Stimulated activated naive CD4-positive, alpha-beta T cell treated with Interleukin-2 at 50 U/mL for 16 hours (primary cell): ENCODE measurements around the gene BDNF.

ENCODE experiments used
- DNase-seq: peaks from one replicate; lab custom pipeline; 2025; lab: John Stamatoyannopoulos, UW

BDNF gene

DNA sequence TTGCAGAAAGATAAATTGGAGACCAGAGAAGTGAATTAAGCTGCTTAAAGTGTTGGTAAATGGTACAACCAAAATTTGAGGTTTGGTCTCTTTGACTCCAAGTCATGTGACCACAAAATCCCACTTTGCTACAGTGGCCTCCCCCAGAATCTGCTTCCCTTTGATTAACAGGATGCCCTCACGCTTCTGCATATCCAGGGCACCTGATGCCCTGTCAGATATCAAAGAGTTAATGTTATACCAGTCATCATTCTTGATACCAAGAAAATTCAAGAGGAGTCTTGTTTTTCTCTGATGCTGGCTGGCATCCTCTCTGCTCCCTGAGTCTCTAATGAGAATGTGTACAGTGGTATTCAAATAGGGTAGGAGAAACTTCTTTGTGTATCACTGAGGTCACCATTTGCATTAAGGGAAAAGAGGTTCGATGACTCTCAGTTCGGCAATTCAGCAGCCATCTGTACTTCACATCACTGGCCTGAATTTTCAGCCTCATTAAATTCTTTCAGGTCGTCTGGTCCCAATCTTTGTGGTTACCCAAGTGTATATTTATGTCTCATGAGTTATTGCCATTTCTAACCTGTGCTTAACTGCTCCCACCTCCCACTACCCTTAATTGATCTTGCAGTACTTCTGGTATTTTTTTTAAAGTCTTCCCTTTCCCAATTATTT is 73.9 kb downstream of the BDNF start:
- no peak for DNase-seq

DNA sequence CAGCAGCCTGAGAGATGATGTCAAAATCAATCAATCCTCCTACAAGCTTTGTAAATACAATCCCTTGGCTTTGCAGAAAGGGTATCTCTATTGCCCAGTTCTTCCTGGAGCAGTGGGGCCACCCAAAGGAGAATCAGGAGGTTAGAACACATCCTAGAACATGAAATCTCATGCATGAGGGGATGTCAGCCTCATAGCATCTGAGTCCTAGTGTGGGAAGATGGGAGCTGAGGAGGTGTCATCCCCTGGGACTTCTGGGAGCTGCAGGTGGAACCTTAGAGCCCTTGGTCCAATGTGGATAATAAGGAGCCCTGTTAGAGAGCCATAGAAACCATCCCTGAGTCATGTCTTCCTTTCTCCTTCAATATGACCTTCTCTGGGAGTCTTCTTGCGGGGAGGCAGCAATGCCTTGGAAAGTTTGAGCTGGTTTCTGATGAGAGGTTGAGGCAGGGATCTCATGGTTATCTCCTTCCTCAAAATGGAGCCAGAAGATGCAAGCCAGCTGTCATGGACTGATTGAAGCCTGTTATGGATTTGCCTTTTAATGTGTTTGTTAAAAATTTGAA is 74.8 kb downstream of the BDNF start:
- DNase-seq: no peak

DNA sequence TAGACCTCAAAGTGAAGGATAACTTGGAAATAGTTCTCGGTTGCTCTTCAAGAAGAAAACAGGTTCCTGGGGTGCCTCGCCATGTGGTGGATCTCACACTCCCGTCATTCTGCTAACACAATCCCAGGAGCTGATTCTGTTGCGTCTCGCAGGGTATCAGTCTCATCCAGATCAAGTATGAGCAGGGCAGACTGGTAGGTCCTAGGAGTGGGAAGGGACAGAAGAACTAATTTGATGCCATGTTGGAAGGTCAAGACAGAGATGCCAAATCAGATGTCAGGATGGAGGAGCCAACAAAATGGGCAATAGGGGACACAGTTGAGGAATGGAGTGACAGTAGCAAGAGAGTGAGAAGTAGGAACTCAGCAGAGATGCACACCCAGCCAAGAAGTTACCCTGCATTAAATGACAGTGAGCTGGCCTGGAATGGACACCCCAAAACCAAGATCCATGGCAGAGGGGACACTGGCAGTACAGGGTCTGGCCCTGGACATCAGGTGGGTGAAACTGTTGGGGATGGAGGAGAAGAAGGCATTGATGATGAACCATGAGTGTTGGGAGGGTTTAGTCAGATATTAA is 76.2 kb downstream of the BDNF start:
- DNase-seq: no peak

DNA sequence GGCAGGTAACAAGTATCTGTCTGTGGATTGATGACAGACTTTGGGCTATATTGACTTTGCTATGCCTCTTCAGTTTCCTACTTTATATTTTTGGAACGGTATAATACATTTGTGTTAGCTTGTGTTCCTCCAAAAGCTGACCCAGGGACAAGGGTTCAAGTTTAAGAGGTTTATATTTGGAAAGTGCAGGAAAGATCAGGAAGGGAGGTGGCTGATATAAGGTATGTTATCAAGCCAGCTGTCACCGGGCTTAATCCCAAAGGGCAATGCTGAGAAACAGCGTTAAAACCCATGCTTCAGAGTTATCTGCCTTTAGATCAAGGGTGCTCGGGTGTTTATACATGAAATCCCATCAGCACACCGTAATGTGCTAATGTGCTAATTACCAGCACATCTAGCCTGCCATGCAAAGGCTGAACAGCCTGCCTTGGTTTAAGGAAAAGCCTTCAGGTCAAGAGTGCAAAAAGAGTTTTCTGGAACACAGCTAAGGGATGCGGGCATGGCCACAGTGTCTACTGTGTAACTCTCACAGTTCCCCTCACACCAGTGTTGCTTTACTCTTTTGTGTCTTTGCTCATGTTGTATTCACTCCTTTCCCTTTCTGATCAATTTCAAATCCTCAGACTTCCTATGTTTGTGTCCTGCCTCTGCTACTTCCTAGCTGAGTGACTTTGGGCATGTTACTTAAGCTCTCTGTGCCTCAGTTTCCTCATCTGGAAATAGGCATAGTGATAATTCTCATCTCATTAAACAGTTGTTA is 77.5 kb downstream of the BDNF start:
- no peak for DNase-seq

DNA sequence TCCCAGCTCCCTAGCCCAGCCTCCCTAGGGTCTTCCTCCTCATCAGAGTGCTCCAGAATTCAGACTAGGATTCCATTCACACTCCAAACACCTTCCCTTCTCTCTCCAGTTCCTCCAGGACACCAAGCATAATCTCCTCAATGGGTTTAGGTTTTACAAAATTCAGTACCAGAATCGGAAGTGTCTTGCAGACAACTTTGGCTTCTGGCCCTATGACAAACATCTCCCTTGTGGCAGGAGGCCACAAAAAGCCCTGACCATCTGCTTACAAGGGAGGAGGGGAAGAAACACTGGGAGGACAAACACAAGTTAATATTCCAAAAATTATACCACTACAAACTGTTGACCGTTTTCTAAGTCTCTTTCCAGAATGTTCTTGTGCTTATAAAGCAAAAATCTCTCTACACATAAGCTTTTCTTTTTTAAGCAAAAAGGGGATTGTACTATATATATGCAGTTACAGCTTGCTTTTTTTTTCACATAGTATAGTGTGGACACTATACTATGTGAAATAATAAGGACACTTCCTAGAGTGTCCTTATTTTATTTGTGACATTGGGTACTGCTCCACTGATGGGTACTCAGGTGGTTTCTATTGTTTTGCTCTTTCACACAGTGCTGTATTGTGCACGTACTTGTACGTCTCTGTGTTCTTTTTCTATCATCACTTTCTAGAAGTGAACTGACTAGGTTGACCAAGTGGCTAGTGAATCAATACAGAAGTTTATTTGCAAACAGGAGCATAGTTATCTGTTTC is 78.7 kb downstream of the BDNF start:
- DNase-seq: no peak

DNA sequence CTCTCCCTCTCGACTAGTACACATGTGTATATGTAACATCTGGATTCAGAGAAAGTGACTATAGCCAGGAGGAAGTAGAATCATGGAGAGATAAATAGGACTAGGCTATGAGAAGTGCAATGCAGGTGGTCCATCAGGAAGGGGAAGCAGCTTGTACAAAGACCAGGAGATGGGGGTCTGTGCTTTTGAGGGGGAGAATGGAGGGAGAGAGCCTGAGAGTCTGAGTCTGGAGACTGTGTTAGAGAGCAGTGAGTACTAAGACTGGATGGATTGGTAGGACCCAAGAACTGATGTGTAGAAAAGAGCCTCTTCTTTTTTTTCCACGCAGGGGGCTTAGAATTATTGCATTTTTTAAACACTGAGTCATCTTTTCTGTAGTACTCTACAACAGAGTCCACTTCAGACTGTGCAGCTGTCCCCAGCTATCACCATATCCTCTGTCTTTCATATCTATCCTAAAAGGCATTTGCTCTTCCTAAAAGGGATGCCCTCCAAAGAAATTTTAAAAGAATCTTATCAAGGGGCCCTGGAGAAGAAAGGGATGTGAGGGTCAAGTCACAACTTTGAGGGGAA is 80.4 kb downstream of the BDNF start:
- DNase-seq: no peak

DNA sequence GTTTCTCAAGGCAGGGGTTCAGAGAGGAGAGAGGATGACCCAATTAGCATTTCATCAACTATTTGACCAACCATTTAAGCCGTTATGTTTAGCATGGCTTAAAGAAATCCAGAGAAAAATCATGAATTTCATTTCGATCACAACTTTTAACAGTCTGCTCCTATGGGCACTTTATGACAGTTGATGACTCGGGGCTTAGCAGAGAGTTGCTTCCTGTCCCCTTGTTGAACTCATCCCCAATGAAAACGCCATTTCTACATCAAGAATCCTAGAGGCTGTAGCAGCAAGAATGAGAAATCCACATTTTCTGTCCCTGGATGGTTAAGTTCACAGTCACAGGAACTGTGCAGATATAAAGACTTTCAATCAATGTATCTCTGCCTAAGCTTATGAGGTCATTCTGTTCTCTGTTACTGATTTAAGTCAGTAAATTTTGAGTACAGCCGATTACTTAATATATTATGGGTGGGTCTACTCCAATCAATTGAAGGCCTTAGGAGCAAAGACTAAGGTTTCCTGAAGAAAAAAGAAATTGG is 81.1 kb downstream of the BDNF start:
- DNase-seq: no peak

DNA sequence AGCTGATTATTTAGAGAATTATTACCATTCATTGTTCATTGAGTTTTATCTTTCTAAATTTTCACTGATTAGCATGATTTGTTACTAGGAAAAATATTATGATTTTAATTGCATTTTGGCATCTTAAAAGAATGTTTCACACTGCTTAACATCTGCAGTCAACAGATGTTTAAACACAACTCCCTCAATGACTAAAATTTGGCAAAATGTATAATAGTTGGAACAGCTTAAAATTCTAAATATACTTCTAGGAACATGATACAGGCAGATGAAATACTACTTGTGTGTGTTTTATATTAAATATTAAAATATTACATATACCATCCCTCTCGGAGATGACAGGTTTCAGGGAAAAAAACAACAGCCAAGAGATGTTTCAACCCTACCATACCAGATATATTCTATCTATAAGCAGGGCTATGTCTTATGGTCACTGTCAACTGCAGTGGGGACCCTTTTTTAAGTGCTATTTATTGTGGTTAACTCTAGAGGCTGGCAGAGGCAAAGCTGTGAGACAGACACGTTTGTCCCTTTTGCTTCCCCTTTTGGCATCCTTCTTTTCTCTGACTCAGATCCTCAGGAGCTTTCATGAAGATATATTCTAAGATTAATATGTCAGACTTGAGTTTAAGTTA is 81.9 kb downstream of the BDNF start:
- no peak for DNase-seq

DNA sequence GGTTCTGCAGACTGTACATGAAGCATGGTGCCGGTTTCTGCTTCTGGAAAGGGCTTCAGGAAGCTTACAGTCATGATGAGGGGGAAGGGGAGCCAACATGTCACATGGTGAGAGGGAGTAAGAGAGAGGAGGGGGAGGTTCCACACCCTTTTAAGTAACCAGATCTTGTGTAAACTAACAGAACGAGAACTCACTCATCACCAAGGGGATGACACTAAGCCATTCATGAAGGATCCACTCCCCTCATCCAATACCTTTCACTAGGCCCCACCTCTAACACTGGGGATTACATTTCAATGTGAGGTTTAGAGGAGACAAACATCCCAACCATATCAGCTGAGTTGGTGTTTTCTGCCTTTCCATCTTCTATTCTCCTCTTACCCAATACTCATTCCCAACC is 83.5 kb downstream of the BDNF start:
- DNase-seq: no peak

DNA sequence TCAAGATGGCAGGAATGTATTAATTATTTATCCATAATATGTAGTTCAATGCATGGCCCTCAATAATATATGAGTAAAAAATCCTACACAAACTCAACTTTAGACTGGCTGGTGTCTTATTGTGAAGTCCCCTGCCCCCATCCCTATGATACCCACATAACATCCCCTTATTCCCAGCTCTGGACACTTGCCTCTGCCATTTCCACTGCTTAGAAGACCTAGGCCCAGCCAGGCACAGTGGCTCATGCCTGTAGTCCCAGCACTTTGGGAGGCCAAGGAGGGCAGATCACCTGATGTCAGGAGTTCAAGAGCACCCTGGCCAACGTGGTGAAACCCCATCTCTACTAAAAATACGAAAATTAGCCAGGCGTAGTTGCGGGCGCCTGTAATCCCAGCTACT is 84.4 kb downstream of the BDNF start:
- DNase-seq: no peak

DNA sequence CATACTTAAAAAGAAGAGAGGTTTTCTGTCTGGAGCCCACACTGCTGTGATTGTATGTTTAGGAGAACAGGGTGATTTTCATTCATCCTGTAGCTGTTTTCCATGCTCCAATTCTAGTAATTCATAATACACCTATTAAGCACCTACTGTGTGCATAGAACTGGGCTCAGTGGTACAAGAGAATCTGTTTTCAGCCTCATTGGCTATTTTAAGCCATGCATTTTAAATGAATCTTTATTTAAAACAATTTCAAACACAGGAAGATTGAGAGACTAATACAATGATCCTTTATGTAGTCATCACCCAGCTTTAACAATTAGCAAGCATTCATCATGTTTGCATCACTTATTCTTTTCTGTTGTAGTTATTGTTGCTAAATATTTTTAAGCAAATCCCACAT is 86.2 kb downstream of the BDNF start:
- DNase-seq: no peak

DNA sequence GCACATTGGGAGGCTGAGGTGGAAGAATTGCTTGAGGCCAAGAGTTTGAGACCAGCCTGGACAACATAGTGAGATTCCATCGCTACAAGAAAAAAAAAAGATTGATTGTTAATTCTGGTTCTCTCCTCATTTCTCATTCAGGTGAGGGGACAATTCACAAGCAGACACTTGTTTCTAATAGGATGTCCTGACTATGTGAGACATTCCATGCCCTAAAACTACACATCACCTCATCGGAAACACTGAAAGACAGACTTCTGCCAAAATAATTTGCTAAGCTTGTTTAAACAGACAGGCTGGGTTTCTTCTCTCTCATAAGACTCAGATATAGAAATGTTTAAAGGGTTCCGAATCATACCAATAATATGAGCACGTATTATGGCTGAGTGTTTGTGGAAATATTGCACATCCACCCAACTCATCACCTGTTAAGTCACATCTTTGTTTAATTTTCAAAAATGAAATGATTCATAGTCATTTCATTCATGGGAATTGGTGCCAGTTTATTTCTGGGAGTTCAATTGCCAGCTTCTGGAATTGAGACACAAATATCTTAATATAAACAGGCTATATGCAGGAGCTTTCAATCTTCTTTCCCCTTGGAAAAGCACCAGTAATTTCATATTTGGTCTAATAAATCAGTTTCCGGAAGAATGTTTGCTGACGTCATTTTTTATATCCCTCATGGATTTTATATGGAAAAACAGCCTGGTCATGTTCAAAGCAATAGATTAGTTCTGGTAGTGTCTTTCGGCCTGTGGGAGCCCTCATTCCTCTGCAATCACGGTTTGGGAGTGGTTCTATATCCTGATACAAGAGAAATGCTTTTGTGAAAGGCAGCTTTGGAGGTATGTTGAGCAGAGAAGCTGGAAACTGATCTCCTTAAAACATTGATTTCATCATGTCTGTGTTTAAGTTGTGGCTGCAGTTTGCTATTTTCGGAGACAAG is 87.0 kb downstream of the BDNF start:
- DNase-seq: no peak

DNA sequence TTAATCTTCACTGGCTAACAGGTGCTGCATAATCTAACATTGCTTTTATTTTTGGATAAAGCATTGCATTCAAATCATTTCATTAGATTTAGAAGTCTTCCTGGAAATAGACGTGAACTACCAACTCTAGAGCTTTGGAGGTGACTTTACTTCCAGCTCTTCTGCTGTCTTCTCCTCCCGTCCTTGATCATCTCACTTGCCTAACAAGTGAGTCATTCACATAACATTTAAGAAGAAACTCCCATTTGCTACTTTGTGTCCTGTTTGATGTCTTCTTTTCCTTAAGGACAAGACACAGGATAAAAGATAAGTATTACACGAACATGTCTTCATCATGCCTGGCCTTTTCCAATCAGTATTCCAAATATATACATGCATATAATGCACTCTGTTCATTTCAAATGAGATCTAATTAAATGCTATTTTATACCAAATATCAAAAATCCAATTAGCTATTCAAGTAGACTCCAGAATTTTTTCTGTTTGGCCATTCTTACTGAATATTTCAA is 88.3 kb downstream of the BDNF start:
- no peak for DNase-seq

DNA sequence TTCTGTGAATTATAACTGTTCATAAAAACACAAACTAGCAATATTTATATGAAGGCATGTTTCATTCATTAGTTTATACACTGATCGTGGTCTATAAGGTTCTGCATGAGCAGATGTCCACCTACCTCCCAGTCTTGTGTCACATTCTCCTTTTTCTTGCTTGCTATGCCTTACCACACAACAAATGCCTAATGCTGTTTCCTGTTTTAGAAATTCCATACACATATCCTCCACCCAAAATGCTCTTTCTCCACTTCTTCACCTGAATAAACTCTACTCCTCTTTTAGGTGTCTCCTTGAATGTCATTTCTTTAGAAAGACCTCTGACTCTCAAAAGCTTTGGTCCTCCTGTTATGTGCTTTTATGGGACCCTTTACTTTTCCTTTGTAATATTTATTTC is 88.9 kb downstream of the BDNF start:
- no peak for DNase-seq

DNA sequence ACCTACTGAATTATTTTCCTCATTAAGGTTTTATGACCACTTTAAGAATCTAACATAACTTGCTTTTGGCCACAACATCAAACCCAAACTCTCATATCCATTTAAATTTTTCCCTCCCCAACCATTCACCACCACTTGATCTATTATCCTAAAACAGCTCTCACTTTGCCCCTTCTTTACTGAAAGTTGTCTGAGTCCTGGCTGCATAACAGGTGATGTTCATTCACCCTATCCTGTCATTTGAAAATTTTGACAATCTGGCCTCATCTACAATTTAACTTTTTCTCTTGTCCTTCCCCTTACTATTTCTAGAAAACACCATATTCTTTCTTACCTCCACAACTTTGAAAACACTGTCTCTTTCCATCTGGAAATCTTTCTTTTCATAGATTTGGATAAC is 89.3 kb downstream of the BDNF start:
- no peak for DNase-seq

DNA sequence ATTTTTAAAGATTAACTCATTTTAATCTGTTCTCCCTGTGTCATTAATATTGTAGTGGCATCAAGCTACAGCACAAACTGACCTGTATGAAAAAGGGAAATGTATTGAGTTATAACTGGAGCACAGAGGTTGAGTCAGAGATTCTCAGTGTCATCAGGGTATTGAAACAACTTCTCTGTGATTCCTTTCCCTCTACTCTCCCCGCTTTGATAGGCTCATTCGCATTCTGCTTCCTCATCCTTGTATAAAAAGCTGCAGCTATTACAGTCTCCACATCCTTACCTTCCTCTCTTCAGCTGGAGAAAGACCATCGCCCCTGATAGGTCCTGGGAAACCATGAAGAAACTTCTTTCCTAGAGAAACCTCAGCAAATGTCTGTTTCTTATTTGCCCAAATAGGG is 90.0 kb downstream of the BDNF start:
- no peak for DNase-seq

DNA sequence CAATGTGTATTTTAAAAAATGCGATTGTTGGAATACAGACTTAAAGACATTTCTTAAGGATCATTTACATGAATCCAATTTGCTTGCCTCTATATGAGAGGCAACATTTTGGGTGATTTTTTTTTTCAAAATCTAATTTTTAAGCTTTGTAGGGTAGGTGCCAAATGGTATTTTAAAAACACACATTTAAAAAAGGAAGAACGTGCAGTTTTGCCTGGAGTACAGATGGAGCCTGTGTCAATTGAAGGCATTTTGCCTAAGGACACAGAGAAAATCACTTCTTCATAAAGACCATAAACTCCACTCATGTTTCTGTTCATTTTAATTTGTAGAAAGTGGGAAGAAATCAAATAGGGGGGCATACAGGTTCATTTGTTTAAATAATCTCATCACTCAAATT is 91.3 kb downstream of the BDNF start:
- no peak for DNase-seq

DNA sequence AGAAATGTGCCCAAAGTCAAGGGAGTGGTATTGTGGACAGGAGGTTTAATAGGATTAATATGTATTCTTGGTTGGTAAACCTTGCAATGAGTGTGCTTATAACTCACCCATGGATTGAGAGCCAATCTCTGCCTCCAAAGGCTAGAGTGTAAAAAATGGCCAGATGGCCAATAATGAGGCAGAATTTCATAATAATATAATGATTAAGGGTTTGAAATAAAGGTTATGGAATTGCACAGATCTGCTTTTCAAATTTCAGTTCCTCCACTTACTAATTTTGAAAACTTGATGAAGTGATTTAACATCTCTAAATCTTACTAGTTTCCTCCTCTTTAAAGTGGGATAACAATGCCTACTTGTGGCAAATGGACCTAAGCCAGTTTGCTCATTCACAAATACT is 94.8 kb downstream of the BDNF start:
- DNase-seq: no peak
